PC-3 (cell line): ENCODE results near the gene WFDC5.

Experiments used
- EZH2phosphoT487 ChIP-seq: fragments of 300-600 bp; sonication (generic); IDR thresholded peaks from 2 replicates; pipeline ENCODE4 v1.6.1; 2018; ENCODE audit warnings: mild to moderate bottlenecking, antibody characterized with exemption, low read length, borderline replicate concordance
- TF ChIP-seq, protein P1 (sequence below): fragments of 300-600 bp; sonication (generic); conservative IDR thresholded peaks from 2 replicates; pipeline ENCODE4 v1.5.1; 2017; ENCODE audit warnings: antibody characterized with exemption, low read depth, mild to moderate bottlenecking, low read length

- TF ChIP-seq, protein P1, sequence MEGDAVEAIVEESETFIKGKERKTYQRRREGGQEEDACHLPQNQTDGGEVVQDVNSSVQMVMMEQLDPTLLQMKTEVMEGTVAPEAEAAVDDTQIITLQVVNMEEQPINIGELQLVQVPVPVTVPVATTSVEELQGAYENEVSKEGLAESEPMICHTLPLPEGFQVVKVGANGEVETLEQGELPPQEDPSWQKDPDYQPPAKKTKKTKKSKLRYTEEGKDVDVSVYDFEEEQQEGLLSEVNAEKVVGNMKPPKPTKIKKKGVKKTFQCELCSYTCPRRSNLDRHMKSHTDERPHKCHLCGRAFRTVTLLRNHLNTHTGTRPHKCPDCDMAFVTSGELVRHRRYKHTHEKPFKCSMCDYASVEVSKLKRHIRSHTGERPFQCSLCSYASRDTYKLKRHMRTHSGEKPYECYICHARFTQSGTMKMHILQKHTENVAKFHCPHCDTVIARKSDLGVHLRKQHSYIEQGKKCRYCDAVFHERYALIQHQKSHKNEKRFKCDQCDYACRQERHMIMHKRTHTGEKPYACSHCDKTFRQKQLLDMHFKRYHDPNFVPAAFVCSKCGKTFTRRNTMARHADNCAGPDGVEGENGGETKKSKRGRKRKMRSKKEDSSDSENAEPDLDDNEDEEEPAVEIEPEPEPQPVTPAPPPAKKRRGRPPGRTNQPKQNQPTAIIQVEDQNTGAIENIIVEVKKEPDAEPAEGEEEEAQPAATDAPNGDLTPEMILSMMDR: no peak
- TF ChIP-seq EZH2phosphoT487: no peak
Observed at GRCh38 chr20:45111285-45111684, 3.7 kb downstream of the WFDC5 start.
